ENCODE results near the gene TMEM258.

Gene TMEM258

GRCh38 chr11:61792310-61793082 lies at the start of gene TMEM258, which contains the start of gene FEN1:
Gene TMEM258, minus strand, starts transcription at chr11:61792599. Its CDS starts 41 bp downstream, at chr11:61792558.
Gene FEN1, plus strand, starts transcription at chr11:61792911. Its CDS starts 2,451 bp downstream, at chr11:61795362.
- ChIA-PET CTCF (interaction anchor here (1.0 to 11.8 kb wide), 14 partner anchors 8 to 316 kb away, joined by 3 to 129 read pairs (median 10); partner anchors contain the start of gene BEST1), POLR2A (interaction anchor here (0.6 to 1.4 kb wide), 9 partner anchors 9 to 173 kb away, joined by 3 to 5 read pairs (median 3); no protein-coding TSS in a partner anchor)
- no peak for TF ChIP-seq CTCF (IDR thresholded peaks at IDR 0.05; ENCODE audit: control extremely low read depth, extremely low read depth, low read depth, missing control alignments)
- peak; percentile 93 for DNase-seq (ENCODE audit: extremely low spot score)

- DNase-seq (ENCODE audit: extremely low spot score): no peak
- no peak for TF ChIP-seq CTCF (IDR thresholded peaks at IDR 0.05; ENCODE audit: control extremely low read depth, extremely low read depth, low read depth, missing control alignments)
- ChIA-PET POLR2A (no interaction called here), CTCF (interaction anchor here (0.7 to 1.9 kb wide), 5 partner anchors 11 to 104 kb away, joined by 3 to 6 read pairs (median 4); no protein-coding TSS in a partner anchor)
Measured at GRCh38 chr11:61841636-61842527, 49.5 kb upstream of the TMEM258 start.

GRCh38 chr11:61840371-61840770 lies 48.0 kb upstream of the TMEM258 start:
- POLR2A ChIA-PET: no interaction called here
- TF ChIP-seq CTCF (IDR thresholded peaks at IDR 0.05; ENCODE audit: control extremely low read depth, extremely low read depth, low read depth, missing control alignments): no peak
- no peak for DNase-seq (ENCODE audit: extremely low spot score)
- CTCF ChIA-PET: interaction anchor here (1.0 to 3.9 kb wide), 6 partner anchors 10 to 267 kb away, joined by 3 to 14 read pairs (median 6); partner anchors contain the start of gene FADS2

GRCh38 chr11:61839742-61840141 lies 47.3 kb upstream of the TMEM258 start:
- POLR2A ChIA-PET: no interaction called here
- DNase-seq (ENCODE audit: extremely low spot score): no peak
- CTCF ChIA-PET: interaction anchor here (1.0 to 3.9 kb wide), 6 partner anchors 9 to 108 kb away, joined by 3 to 14 read pairs (median 6); partner anchors contain the start of gene FADS2
- TF ChIP-seq CTCF (IDR thresholded peaks at IDR 0.05; ENCODE audit: control extremely low read depth, extremely low read depth, low read depth, missing control alignments): no peak

GRCh38 chr11:61838921-61839320 lies 46.5 kb upstream of the TMEM258 start:
- ChIA-PET CTCF (interaction anchor here (1.1 to 3.9 kb wide), 3 partner anchors 10 to 109 kb away, joined by 3 to 14 read pairs (median 5); partner anchors contain the start of gene FADS2), POLR2A (no interaction called here)
- no peak for DNase-seq (ENCODE audit: extremely low spot score)
- no peak for TF ChIP-seq CTCF (IDR thresholded peaks at IDR 0.05; ENCODE audit: control extremely low read depth, extremely low read depth, low read depth, missing control alignments)

GRCh38 chr11:61838501-61838900 lies 46.1 kb upstream of the TMEM258 start:
- ChIA-PET CTCF (interaction anchor here (1.7 to 3.9 kb wide), 2 partner anchors 10 to 109 kb away, joined by 5 to 14 read pairs; partner anchors contain the start of gene FADS2), POLR2A (no interaction called here)
- no peak for TF ChIP-seq CTCF (IDR thresholded peaks at IDR 0.05; ENCODE audit: control extremely low read depth, extremely low read depth, low read depth, missing control alignments)
- DNase-seq (ENCODE audit: extremely low spot score): no peak
